ENCODE measurements around the gene TMEM163. TPM values are rescaled to one million over a fixed set of nuclear protein-coding genes. Genes with fewer than 3 reads are reported as not detected.
"Not testable (repeated sequence)": the region's sequence is repeated elsewhere in the genome, so short reads cannot be mapped to it uniquely, and the experiment has no call there.

The TMEM163 gene
- total RNA-seq, 1 donor = not detected

- no peaks in the 10 kb centered on the region for H3K4me1 ChIP-seq (ENCODE audit: insufficient read depth, low read length)
- H3K36me3 ChIP-seq (ENCODE audit: insufficient read depth, low read length) = no peaks in the 10 kb centered on the region
- no peaks in the 10 kb centered on the region for H3K9me3 ChIP-seq (ENCODE audit: low read depth, low read length)
- TF ChIP-seq, protein P1, sequence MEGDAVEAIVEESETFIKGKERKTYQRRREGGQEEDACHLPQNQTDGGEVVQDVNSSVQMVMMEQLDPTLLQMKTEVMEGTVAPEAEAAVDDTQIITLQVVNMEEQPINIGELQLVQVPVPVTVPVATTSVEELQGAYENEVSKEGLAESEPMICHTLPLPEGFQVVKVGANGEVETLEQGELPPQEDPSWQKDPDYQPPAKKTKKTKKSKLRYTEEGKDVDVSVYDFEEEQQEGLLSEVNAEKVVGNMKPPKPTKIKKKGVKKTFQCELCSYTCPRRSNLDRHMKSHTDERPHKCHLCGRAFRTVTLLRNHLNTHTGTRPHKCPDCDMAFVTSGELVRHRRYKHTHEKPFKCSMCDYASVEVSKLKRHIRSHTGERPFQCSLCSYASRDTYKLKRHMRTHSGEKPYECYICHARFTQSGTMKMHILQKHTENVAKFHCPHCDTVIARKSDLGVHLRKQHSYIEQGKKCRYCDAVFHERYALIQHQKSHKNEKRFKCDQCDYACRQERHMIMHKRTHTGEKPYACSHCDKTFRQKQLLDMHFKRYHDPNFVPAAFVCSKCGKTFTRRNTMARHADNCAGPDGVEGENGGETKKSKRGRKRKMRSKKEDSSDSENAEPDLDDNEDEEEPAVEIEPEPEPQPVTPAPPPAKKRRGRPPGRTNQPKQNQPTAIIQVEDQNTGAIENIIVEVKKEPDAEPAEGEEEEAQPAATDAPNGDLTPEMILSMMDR (IDR thresholded peaks at IDR 0.05; ENCODE audit: extremely low read depth, low read depth, low read length) = no peak
- no peaks in the 10 kb centered on the region for H3K79me2 ChIP-seq (ENCODE audit: insufficient read depth, low read length)
- no peak overlapping the region for H3K27ac ChIP-seq (ENCODE audit: low read depth, low read length)
- DNase-seq (ENCODE audit: insufficient read length, low spot score, missing footprints) = no peak
- H3K4me3 ChIP-seq (ENCODE audit: insufficient read depth, low read length) = no peak overlapping the region
- no peaks in the 10 kb centered on the region for H4K20me1 ChIP-seq (ENCODE audit: insufficient read depth, low read length)
- H3K27me3 ChIP-seq (ENCODE audit: insufficient read depth, low read length) = peaks cover 2% of the 10 kb centered on the region
- H2AFZ ChIP-seq (ENCODE audit: low read length) = no peak overlapping the region
- no peak overlapping the region for H3K4me2 ChIP-seq (ENCODE audit: insufficient read depth, low read length)
These were observed 235.9 kb downstream of the TMEM163 start for GRCh38 chr2:134482766-134483340.

DNA sequence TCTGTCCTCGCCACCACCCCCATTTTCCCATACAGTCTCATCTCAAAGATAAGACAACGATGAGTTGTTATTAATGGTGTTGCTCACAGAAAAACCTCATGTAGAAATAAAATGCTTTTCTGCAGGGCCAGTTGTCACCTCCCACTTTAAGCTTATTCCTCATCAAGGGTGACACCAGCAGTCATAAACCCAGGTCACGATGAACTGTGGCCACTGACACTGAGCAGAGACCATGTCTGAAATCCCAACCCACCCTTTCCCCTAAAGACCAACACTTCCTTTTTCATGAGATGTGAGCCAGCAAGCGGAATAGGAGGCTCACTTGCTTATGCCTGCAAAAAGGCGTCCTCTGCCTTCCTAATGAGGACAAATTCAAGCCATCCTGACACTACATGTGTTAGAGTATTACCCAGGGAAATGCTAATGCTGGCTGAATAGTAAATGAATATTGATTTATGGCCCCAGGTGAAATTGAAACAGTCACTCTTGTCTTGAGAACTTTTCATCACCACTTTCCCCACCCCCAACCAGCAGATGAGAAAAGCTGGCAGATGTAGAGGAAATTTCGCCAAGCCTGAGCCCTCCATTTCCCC lies 236.6 kb downstream of the TMEM163 start:
- no peaks in the 10 kb centered on the region for H4K20me1 ChIP-seq (ENCODE audit: insufficient read depth, low read length)
- TF ChIP-seq, protein P1 (IDR thresholded peaks at IDR 0.05; ENCODE audit: extremely low read depth, low read depth, low read length) = no peak
- no peak overlapping the region for H3K4me2 ChIP-seq (ENCODE audit: insufficient read depth, low read length)
- H3K9me3 ChIP-seq (ENCODE audit: low read depth, low read length) = no peaks in the 10 kb centered on the region
- peaks cover 2% of the 10 kb centered on the region for H3K27me3 ChIP-seq (ENCODE audit: insufficient read depth, low read length)
- no peak overlapping the region for H2AFZ ChIP-seq (ENCODE audit: low read length)
- no peak for DNase-seq (ENCODE audit: insufficient read length, low spot score, missing footprints)
- H3K79me2 ChIP-seq (ENCODE audit: insufficient read depth, low read length) = no peaks in the 10 kb centered on the region
- H3K27ac ChIP-seq (ENCODE audit: low read depth, low read length) = no peak overlapping the region
- H3K4me3 ChIP-seq (ENCODE audit: insufficient read depth, low read length) = no peak overlapping the region
- no peaks in the 10 kb centered on the region for H3K36me3 ChIP-seq (ENCODE audit: insufficient read depth, low read length)
- H3K4me1 ChIP-seq (ENCODE audit: insufficient read depth, low read length) = no peaks in the 10 kb centered on the region

DNA sequence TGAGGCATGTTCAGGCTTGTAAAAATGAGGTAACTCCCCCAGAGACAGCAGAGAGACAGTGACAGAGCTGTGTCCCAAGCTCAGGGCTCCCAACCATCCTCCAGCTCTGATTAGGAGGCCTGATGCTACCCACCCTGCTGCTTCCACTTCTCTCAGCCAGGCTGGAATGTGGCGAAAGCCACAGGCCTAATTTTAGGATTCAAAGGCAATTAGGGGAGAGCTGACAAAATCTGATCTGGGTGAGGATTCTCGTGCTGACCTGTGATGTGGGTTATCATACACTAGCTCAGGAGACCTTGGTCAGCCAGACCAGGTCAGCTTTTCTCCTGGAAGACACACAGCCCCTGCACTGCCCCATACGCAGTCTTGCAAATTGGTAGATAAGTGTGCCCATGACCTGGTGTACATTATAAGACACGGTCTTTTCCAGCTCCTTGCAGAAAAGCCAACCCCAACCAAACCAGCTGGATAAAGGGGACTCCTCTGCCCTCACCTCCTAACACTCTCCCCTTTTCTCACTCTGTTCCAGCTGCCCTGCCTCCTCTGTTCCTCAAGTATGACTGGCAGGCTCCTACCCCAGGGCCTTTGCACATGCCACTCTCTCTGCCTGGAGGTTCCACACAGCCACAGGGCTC lies 239.0 kb downstream of the TMEM163 start:
- Histone ChIP-seq H4K20me1 (ENCODE audit: insufficient read depth, low read length) (no peaks in the 10 kb centered on the region), H3K4me2 (ENCODE audit: insufficient read depth, low read length) (no peak overlapping the region)
- no peak for DNase-seq (ENCODE audit: insufficient read length, low spot score, missing footprints)

GRCh38 chr2:134476982-134477381 lies 241.8 kb downstream of the TMEM163 start:
- not testable (repeated sequence) for DNase-seq (ENCODE audit: insufficient read length, low spot score, missing footprints); H3K4me3 ChIP-seq (ENCODE audit: insufficient read depth, low read length); H3K4me2 ChIP-seq (ENCODE audit: insufficient read depth, low read length)

More for the DNA sequence above, 239.0 kb downstream of the TMEM163 start:
- no peaks in the 10 kb centered on the region for H3K36me3 ChIP-seq (ENCODE audit: insufficient read depth, low read length)
- H3K4me3 ChIP-seq (ENCODE audit: insufficient read depth, low read length) = no peak overlapping the region
- H3K9me3 ChIP-seq (ENCODE audit: low read depth, low read length) = no peaks in the 10 kb centered on the region
- H3K79me2 ChIP-seq (ENCODE audit: insufficient read depth, low read length) = no peaks in the 10 kb centered on the region
- TF ChIP-seq, protein P1 (IDR thresholded peaks at IDR 0.05; ENCODE audit: extremely low read depth, low read depth, low read length) = no peak
- H3K27ac ChIP-seq (ENCODE audit: low read depth, low read length) = no peak overlapping the region
- H2AFZ ChIP-seq (ENCODE audit: low read length) = no peak overlapping the region
- no peaks in the 10 kb centered on the region for H3K4me1 ChIP-seq (ENCODE audit: insufficient read depth, low read length)
- no peaks in the 10 kb centered on the region for H3K27me3 ChIP-seq (ENCODE audit: insufficient read depth, low read length)

More at GRCh38 chr2:134476982-134477381, 241.8 kb downstream of the TMEM163 start:
- not testable (repeated sequence) for H3K36me3 ChIP-seq (ENCODE audit: insufficient read depth, low read length); H3K27ac ChIP-seq (ENCODE audit: low read depth, low read length); H2AFZ ChIP-seq (ENCODE audit: low read length); H3K79me2 ChIP-seq (ENCODE audit: insufficient read depth, low read length); H4K20me1 ChIP-seq (ENCODE audit: insufficient read depth, low read length); H3K4me1 ChIP-seq (ENCODE audit: insufficient read depth, low read length); H3K27me3 ChIP-seq (ENCODE audit: insufficient read depth, low read length); H3K9me3 ChIP-seq (ENCODE audit: low read depth, low read length)

Measured in osteoblast (primary cell).